Naive thymus-derived CD4-positive, alpha-beta T cell (primary cell): ENCODE data around the gene SLC23A3. TPM values are rescaled to one million over a fixed set of nuclear protein-coding genes. Genes with fewer than 3 reads are reported as not detected.

Source experiments
- ATAC-seq: fragments of 150-1000 bp; cut with Tn5 transposase; 2 replicates; pipeline ENCODE4 v1.10.0; 2021; ENCODE audit warnings: mild to moderate bottlenecking, moderate library complexity
- CTCF ChIA-PET: fragments of 350-600 bp; sonication (Branson Sonifier 250); formaldehyde crosslinking; loops from one replicate; lab custom pipeline; 2021; ENCODE audit warnings: antibody characterized with exemption; lab: Charles Lee
- POLR2A ChIA-PET: fragments of 350-600 bp; sonication (Branson Sonifier 250); formaldehyde crosslinking; loops from one replicate; lab custom pipeline; 2021; ENCODE audit warnings: antibody characterized with exemption, inconsistent platforms; lab: Charles Lee
- DNase-seq, 9 donors: peaks; one replicate each; pipeline versions ENCODE4 v3.0.0 to v3.0.0-alpha.2; 2020 to 2022; ENCODE audit warnings: mixed read lengths in 1 of 9
- H3K27ac ChIP-seq: one replicate; pipeline ENCODE4 v1.7.0; 2013; ENCODE audit warnings: mild to moderate bottlenecking, low read depth, low read length, moderate library complexity
- H3K27me3 ChIP-seq, 2 donors: one replicate each; pipeline ENCODE4 v1.7.0; 2013; ENCODE audit warnings: low read length in 2 of 2, mild to moderate bottlenecking in 2 of 2, moderate library complexity in 2 of 2; ENCODE audit not compliant: control insufficient read depth in 2 of 2, insufficient read depth in 2 of 2
- H3K36me3 ChIP-seq, 3 experiments: 1 replicate in 2 of 3; 2 replicates in 1 of 3; pipeline ENCODE4 v1.7.0; 2013; ENCODE audit warnings: low read length in 3 of 3, mild to moderate bottlenecking in 3 of 3, moderate library complexity in 1 of 3; ENCODE audit not compliant: insufficient read depth in 3 of 3, control insufficient read depth in 2 of 3
- H3K4me1 ChIP-seq, 2 donors: one replicate each; pipeline ENCODE4 v1.7.0; 2013; ENCODE audit warnings: low read length in 2 of 2, mild to moderate bottlenecking in 2 of 2, moderate library complexity in 1 of 2; ENCODE audit not compliant: control insufficient read depth in 2 of 2, insufficient read depth in 2 of 2
- H3K4me3 ChIP-seq: 2 replicates; pipeline ENCODE4 v1.7.0; 2013; ENCODE audit warnings: mild to moderate bottlenecking, low read length
- H3K9me3 ChIP-seq, 3 experiments: 1 replicate in 2 of 3; 2 replicates in 1 of 3; pipeline ENCODE4 v1.7.0; 2013; ENCODE audit warnings: low read length in 3 of 3; ENCODE audit not compliant: control insufficient read depth in 2 of 3
- H3K27ac Mint-ChIP-seq, 9 donors: one replicate each; pipeline ENCODE4 v1.8.0; 2020 to 2022; ENCODE audit warnings: mixed read lengths in 9 of 9, mild to moderate bottlenecking in 8 of 9, moderate library complexity in 5 of 9, inconsistent platforms in 2 of 9
- H3K27me3 Mint-ChIP-seq, 5 donors: one replicate each; pipeline ENCODE4 v1.8.0; 2021 to 2022; ENCODE audit warnings: mixed read lengths in 5 of 5, mild to moderate bottlenecking in 1 of 5
- H3K36me3 Mint-ChIP-seq, 5 donors: one replicate each; pipeline ENCODE4 v1.8.0; 2020 to 2022; ENCODE audit warnings: mixed read lengths in 5 of 5, mild to moderate bottlenecking in 3 of 5, inconsistent platforms in 1 of 5
- H3K4me1 Mint-ChIP-seq, 7 donors: one replicate each; pipeline ENCODE4 v1.8.0; 2020 to 2022; ENCODE audit warnings: mixed read lengths in 7 of 7, mild to moderate bottlenecking in 3 of 7, inconsistent platforms in 1 of 7
- H3K4me3 Mint-ChIP-seq, 10 donors: one replicate each; pipeline ENCODE4 v1.8.0; 2020 to 2022; ENCODE audit warnings: mild to moderate bottlenecking in 10 of 10, mixed read lengths in 10 of 10, moderate library complexity in 6 of 10, inconsistent platforms in 2 of 10
- H3K9me3 Mint-ChIP-seq, 11 donors: one replicate each; pipeline ENCODE4 v1.8.0; 2020 to 2022; ENCODE audit warnings: mixed read lengths in 11 of 11, mild to moderate bottlenecking in 4 of 11, inconsistent platforms in 1 of 11, moderate library complexity in 1 of 11
- intact Hi-C, 2 donors: fragments of 100-400 bp; cut with micrococcal nuclease; formaldehyde crosslinking; loops; one replicate each; pipeline ENCODE4 v1.15.1; 2023
- polyA plus RNA-seq, 2 donors: library from polyadenylated mRNA; unstranded; fragments of 300-500 nt; fragmentation: Illumina TruSeq; gene quantifications; one replicate each; pipeline ENCODE4 v1.2.3, GENCODE V29; 2021
- total RNA-seq, 6 experiments: library from RNA in 5 of 6; stranded (reverse) in 5 of 6; gene quantifications; 1 replicate in 5 of 6; 2 replicates in 1 of 6; pipeline ENCODE4 v1.2.3 and lab custom pipeline; 2021 to 2026

Gene SLC23A3
- total and polyA plus RNA-seq, 7 experiments from 2014 or later = 0.08 to 8.6 (median 2.0) TPM; not detected in 1

GRCh38 chr2:219186754-219187456 lies 17.1 kb upstream of the SLC23A3 start:
- H3K36me3 Mint-ChIP-seq = peaks cover 0 to 21% (median 9%) of the 10 kb centered on the region in 5 donors
- H3K9me3 Mint-ChIP-seq = no peaks in the 10 kb centered on the region
- no peak overlapping the region for H3K4me3 Mint-ChIP-seq
- peak in 1 of 9 donors; percentile 19 for DNase-seq
- Histone ChIP-seq H3K27ac (no peak overlapping the region), H3K4me1 (peaks cover 3 to 9% of the 10 kb centered on the region in 2 donors), H3K36me3 (peaks cover 11 to 33% (median 25%) of the 10 kb centered on the region in 3 experiments), H3K4me3 (no peak overlapping the region), H3K9me3 (no peaks in the 10 kb centered on the region), H3K27me3 (no peaks in the 10 kb centered on the region)
- intact Hi-C loops = no loop called here
- ATAC-seq = no peak
- no peaks in the 10 kb centered on the region for H3K27me3 Mint-ChIP-seq
- H3K27ac Mint-ChIP-seq = peak overlapping the region in 6 of 9 donors; percentile 5 to 46 (median 24)
- ChIA-PET POLR2A (interaction anchor here (1.1 kb wide), 1 partner anchor 10 kb away, joined by 4 read pairs; the partner anchor contains the start of gene CNPPD1), CTCF (no interaction called here)
- H3K4me1 Mint-ChIP-seq = peaks cover 9 to 23% (median 19%) of the 10 kb centered on the region in 7 donors

- ATAC-seq = no peak
- POLR2A ChIA-PET = interaction anchor here (0.8 to 5.4 kb wide), 3 partner anchors 14 to 22 kb away, joined by 4 to 47 read pairs (median 4); partner anchors contain the start of gene ZFAND2B
- peaks cover 24 to 58% (median 35%) of the 10 kb centered on the region in 3 experiments for H3K36me3 ChIP-seq
- DNase-seq = peak in 1 of 9 donors; percentile 12
- CTCF ChIA-PET = interaction anchor here (2.2 kb wide), 1 partner anchor 12 kb away, joined by 6 read pairs; no protein-coding TSS in a partner anchor
- no peaks in the 10 kb centered on the region for H3K27me3 ChIP-seq
- peak overlapping the region in 6 of 9 donors; percentile 2 to 67 (median 22) for H3K27ac Mint-ChIP-seq
- H3K27me3 Mint-ChIP-seq = no peaks in the 10 kb centered on the region
- no peak overlapping the region for H3K4me3 Mint-ChIP-seq
- no peak overlapping the region for H3K4me3 ChIP-seq
- H3K9me3 Mint-ChIP-seq = no peaks in the 10 kb centered on the region
- peaks cover 0 to 38% (median 12%) of the 10 kb centered on the region in 5 donors for H3K36me3 Mint-ChIP-seq
- peak overlapping the region; percentile 8 for H3K27ac ChIP-seq
- intact Hi-C loops = no loop called here
- peaks cover 30 to 51% (median 46%) of the 10 kb centered on the region in 7 donors for H3K4me1 Mint-ChIP-seq
- H3K4me1 ChIP-seq = peaks cover 14 to 21% of the 10 kb centered on the region in 2 donors
- no peaks in the 10 kb centered on the region for H3K9me3 ChIP-seq
These were observed 14.3 kb upstream of the SLC23A3 start for GRCh38 chr2:219184121-219184520.

GRCh38 chr2:219183151-219183772 lies 13.4 kb upstream of the SLC23A3 start:
- peaks cover 24 to 58% (median 35%) of the 10 kb centered on the region in 3 experiments for H3K36me3 ChIP-seq
- Mint-ChIP-seq H3K9me3 (peaks cover 0 to 1% (median 0%) of the 10 kb centered on the region in 11 donors), H3K27ac (peak overlapping the region in 8 of 9 donors; percentile 27 to 75 (median 66)), H3K4me3 (peak overlapping the region in 3 of 10 donors; percentile 4 to 98 (median 32)), H3K36me3 (peaks cover 0 to 39% (median 12%) of the 10 kb centered on the region in 5 donors), H3K27me3 (no peaks in the 10 kb centered on the region), H3K4me1 (peaks cover 34 to 57% (median 51%) of the 10 kb centered on the region in 7 donors)
- no peak for ATAC-seq
- H3K4me3 ChIP-seq = no peak overlapping the region
- H3K4me1 ChIP-seq = peaks cover 18 to 26% of the 10 kb centered on the region in 2 donors
- intact Hi-C loops = no loop called here
- H3K9me3 ChIP-seq = no peaks in the 10 kb centered on the region
- ChIA-PET CTCF (interaction anchor here (0.9 kb wide), 2 partner anchors 12 to 24 kb away, joined by 3 read pairs; no protein-coding TSS in a partner anchor), POLR2A (interaction anchor here (0.6 to 5.4 kb wide), 4 partner anchors 15 to 35 kb away, joined by 4 to 47 read pairs (median 4); partner anchors contain the start of gene ZFAND2B)
- H3K27me3 ChIP-seq = no peaks in the 10 kb centered on the region
- DNase-seq = peak in 1 of 9 donors; percentile 16
- no peak overlapping the region for H3K27ac ChIP-seq

- peak overlapping the region in 5 of 10 donors; percentile 10 to 98 (median 32) for H3K4me3 Mint-ChIP-seq
- DNase-seq (peak in 1 of 9 donors; percentile 12), ATAC-seq (no peak)
- H3K9me3 Mint-ChIP-seq = peaks cover 0 to 1% (median 0%) of the 10 kb centered on the region in 11 donors
- peaks cover 20 to 26% of the 10 kb centered on the region in 2 donors for H3K4me1 ChIP-seq
- H3K36me3 ChIP-seq = peaks cover 24 to 58% (median 35%) of the 10 kb centered on the region in 3 experiments
- no peaks in the 10 kb centered on the region for H3K27me3 ChIP-seq
- peaks cover 0 to 39% (median 12%) of the 10 kb centered on the region in 5 donors for H3K36me3 Mint-ChIP-seq
- peak overlapping the region in 8 of 9 donors; percentile 41 to 78 (median 66) for H3K27ac Mint-ChIP-seq
- H3K27me3 Mint-ChIP-seq = no peaks in the 10 kb centered on the region
- peaks cover 35 to 58% (median 54%) of the 10 kb centered on the region in 7 donors for H3K4me1 Mint-ChIP-seq
- no peak overlapping the region for H3K4me3 ChIP-seq
- no peaks in the 10 kb centered on the region for H3K9me3 ChIP-seq
- intact Hi-C loops = no loop called here
- ChIA-PET CTCF (interaction anchor here (0.9 to 1.9 kb wide), 6 partner anchors 9 to 24 kb away, joined by 3 to 7 read pairs (median 4); partner anchors contain the start of genes NHEJ1 and ZFAND2B), POLR2A (interaction anchor here (0.6 to 5.4 kb wide), 7 partner anchors 11 to 97 kb away, joined by 3 to 47 read pairs (median 5); partner anchors contain the start of genes DNAJB2 and ZFAND2B)
- peak overlapping the region; percentile 38 for H3K27ac ChIP-seq
These were observed 12.7 kb upstream of the SLC23A3 start for GRCh38 chr2:219182331-219183150.

DNA sequence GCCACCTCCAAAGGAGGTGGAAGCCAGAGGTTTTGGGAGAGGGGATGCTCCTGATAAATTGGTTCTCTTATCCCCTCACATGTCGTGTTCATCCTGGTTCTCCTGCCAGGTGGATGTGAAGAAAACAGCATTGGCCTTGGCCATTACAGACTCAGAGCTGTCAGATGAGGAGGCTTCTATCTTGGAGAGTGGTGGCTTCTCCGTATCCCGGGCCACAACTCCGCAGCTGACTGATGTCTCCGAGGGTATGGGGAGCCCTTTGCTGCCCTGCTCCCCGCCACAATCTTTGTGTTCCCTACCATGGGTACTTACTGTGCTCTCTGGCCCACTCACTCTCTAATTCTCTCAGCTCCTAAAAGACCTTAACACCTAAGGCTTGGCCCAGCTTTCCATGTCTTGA lies 11.7 kb upstream of the SLC23A3 start:
- Histone ChIP-seq H3K27me3 (no peaks in the 10 kb centered on the region), H3K27ac (no peak overlapping the region), H3K4me3 (no peak overlapping the region), H3K36me3 (peaks cover 24 to 58% (median 35%) of the 10 kb centered on the region in 3 experiments), H3K4me1 (peaks cover 26% of the 10 kb centered on the region in 2 donors), H3K9me3 (no peaks in the 10 kb centered on the region)
- POLR2A ChIA-PET = interaction anchor here (0.6 to 5.4 kb wide), 10 partner anchors 11 to 114 kb away, joined by 3 to 47 read pairs (median 4); partner anchors contain the start of genes ANKZF1, ATG9A, DNAJB2 and TUBA4B
- peaks cover 37 to 59% (median 56%) of the 10 kb centered on the region in 7 donors for H3K4me1 Mint-ChIP-seq
- H3K36me3 Mint-ChIP-seq = peaks cover 0 to 37% (median 12%) of the 10 kb centered on the region in 5 donors
- DNase-seq (peak in 1 of 9 donors; percentile 10), ATAC-seq (no peak)
- CTCF ChIA-PET = interaction anchor here (0.6 to 1.9 kb wide), 8 partner anchors 9 to 30 kb away, joined by 3 to 7 read pairs (median 4); partner anchors contain the start of genes NHEJ1, SLC23A3 and ZFAND2B
- H3K9me3 Mint-ChIP-seq = peaks cover 0 to 1% (median 0%) of the 10 kb centered on the region in 11 donors
- intact Hi-C loops = no loop called here
- no peaks in the 10 kb centered on the region for H3K27me3 Mint-ChIP-seq
- peak overlapping the region in 8 of 9 donors; percentile 23 to 78 (median 60) for H3K27ac Mint-ChIP-seq
- peak overlapping the region in 9 of 10 donors; percentile 8 to 98 (median 44) for H3K4me3 Mint-ChIP-seq
